ENCODE measurements around the gene FTSJ1. TPM values are rescaled to one million over a fixed set of nuclear protein-coding genes. Genes with fewer than 3 reads are reported as not detected.

FTSJ1 gene
- total and polyA plus RNA-seq, 2 of the 8 experiments (the other 6 are each of a cell fraction or from before 2014, with no cell fraction given) = 62.4 to 80.4 TPM

DNA sequence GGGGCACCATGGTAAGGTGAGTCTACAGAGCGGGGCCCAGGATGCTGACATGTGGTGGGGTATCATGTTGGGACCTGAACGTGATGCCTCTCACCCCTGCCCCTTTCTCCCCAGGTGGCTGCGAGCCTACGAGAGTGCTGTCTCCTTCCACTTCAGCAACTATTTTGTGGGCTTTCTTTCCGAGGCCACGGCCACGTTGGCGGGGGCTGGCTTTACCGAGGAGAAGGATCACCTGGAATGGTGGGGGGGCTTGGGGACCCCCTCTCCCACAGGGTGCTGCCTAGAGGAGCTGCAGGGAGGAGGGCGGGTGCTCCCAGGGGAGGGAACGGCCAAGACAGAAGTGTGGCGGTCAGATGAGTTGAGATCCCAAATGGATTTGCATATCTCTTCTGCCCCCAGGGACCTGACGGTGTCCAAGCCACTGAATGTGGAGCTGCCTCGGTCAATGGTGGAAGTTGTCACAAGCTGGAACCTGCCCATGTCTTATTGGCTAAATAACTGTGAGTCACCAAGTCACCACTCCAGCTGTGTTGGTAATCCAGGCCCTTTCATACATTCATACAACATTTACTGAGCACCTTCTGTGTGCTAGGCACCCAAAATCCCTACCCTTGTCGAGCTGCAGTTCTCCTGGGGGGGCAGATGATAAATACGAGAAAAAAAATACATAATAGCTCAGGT, 38.3 kb downstream of the FTSJ1 start:
- no peak overlapping the region for H3K18ac ChIP-seq (ENCODE audit: extremely low read depth, low read length)
- no peak overlapping the region for H2BK20ac ChIP-seq (ENCODE audit: low read length)
- H3K36me3 ChIP-seq (ENCODE audit: control insufficient read depth in 2 of 4, insufficient read depth in 4 of 4, low read length in 3 of 4) = peaks cover 0 to 2% (median 0%) of the 10 kb centered on the region in 4 experiments; a peak in 3 of 8 replicates
- TF ChIP-seq TBP (IDR thresholded peaks at IDR 0.05; ENCODE audit: low read depth, low read length) = no peak
- TF ChIP-seq POLR2A (IDR thresholded peaks at IDR 0.05; ENCODE audit: control extremely low read depth in 1 of 2, low read depth in 2 of 2, low read length in 2 of 2) = no peak
- TF ChIP-seq NANOG (IDR thresholded peaks at IDR 0.05; ENCODE audit: insufficient read depth, low read depth, low read length, poor library complexity, severe bottlenecking) = no peak
- H3K56ac ChIP-seq (replicated peaks; ENCODE audit: insufficient read length, low read depth, low read length) = no peak overlapping the region
- no peak overlapping the region for H3K4me2 ChIP-seq (ENCODE audit: insufficient read depth in 1 of 2, low read depth in 2 of 2, low read length in 2 of 2)
- FAIRE-seq = no peak
- no peak overlapping the region for H3K14ac ChIP-seq (ENCODE audit: insufficient read length)
- 84% methylated on average over 6 of the region's 16 CpGs; no CpG with 5 or more reads in 1 of the 2 experiments for WGBS, 2 experiments (ENCODE audit: extremely low coverage in 1 of 2, insufficient coverage in 1 of 2, insufficient read length in 1 of 2, insufficient replicate concordance in 2 of 2, low coverage in 1 of 2, low lambda C conversion rate in 2 of 2, missing lambda C conversion rate in 1 of 2)
- no peak overlapping the region for H3K4me3 ChIP-seq (ENCODE audit: extremely low read depth in 1 of 4, insufficient read depth in 2 of 4, low read depth in 3 of 4, low read length in 4 of 4)
- DNase-seq (ENCODE audit: low read depth in 1 of 2, low spot score in 2 of 2) = no peak
- CTCF ChIA-PET (ENCODE audit: partially characterized antibody) = no interaction called here
- POLR2A ChIA-PET (ENCODE audit: partially characterized antibody) = no interaction called here
- no peak overlapping the region for H2BK120ac ChIP-seq (replicated peaks; ENCODE audit: low read depth, low read length)
- no peaks in the 10 kb centered on the region for H3K9me3 ChIP-seq (ENCODE audit: insufficient read depth in 2 of 2, low read depth in 1 of 2, low read length in 1 of 2)
- H3K27me3 ChIP-seq (replicated peaks in 1 of 4; ENCODE audit: control insufficient read depth in 3 of 4, extremely low read depth in 1 of 4, insufficient read depth in 3 of 4, low read length in 3 of 4) = no peaks in the 10 kb centered on the region; a peak in 2 of 7 replicates
- no peak overlapping the region for H2BK12ac ChIP-seq (ENCODE audit: low read depth, low read length)
- H2AFZ ChIP-seq (ENCODE audit: low read length) = no peak overlapping the region
- H4K5ac ChIP-seq (ENCODE audit: insufficient read length, low read depth, low read length) = no peak overlapping the region
- H4K8ac ChIP-seq (ENCODE audit: extremely low read depth, insufficient read depth, low read length) = no peak overlapping the region
- no peaks in the 10 kb centered on the region for H3K79me2 ChIP-seq (ENCODE audit: control insufficient read depth in 1 of 2, insufficient read depth in 2 of 2, low read length in 2 of 2)
- no peak overlapping the region for H2BK5ac ChIP-seq (ENCODE audit: low read depth, low read length)
- no peaks in the 10 kb centered on the region for H4K20me1 ChIP-seq (replicated peaks in 1 of 2; ENCODE audit: control insufficient read depth in 1 of 2, insufficient read depth in 2 of 2, low read length in 2 of 2)
- H2AK5ac ChIP-seq (ENCODE audit: low read depth, low read length) = no peak overlapping the region
- H3K23me2 ChIP-seq (ENCODE audit: low read depth, low read length) = no peaks in the 10 kb centered on the region; the same call in 1 of the 2 replicates
- no peak overlapping the region for H3K23ac ChIP-seq (ENCODE audit: insufficient read length)
- no peak overlapping the region for H3K27ac ChIP-seq (ENCODE audit: low read depth, low read length)
- H2BK15ac ChIP-seq (ENCODE audit: low read length) = no peak overlapping the region
- H3K9ac ChIP-seq (replicated peaks in 1 of 4; ENCODE audit: extremely low read depth in 1 of 4, low read depth in 3 of 4, low read length in 3 of 4) = no peak overlapping the region
- H3K79me1 ChIP-seq (ENCODE audit: low read depth, low read length) = no peaks in the 10 kb centered on the region
- H4K91ac ChIP-seq (replicated peaks; ENCODE audit: insufficient read length, low read length) = no peak overlapping the region
- no peak overlapping the region for H3K4ac ChIP-seq (replicated peaks; ENCODE audit: insufficient read length, low read depth, low read length)
- peaks cover 0 to 5% (median 2%) of the 10 kb centered on the region in 4 experiments; a peak in 4 of 7 replicates for H3K4me1 ChIP-seq (replicated peaks in 1 of 4; ENCODE audit: control insufficient read depth in 3 of 4, insufficient read depth in 4 of 4, low read length in 3 of 4)

Data from H1 (cell line).